MM.1S (cell line): ENCODE data around the gene PGD.

Experiments
- EZH2phosphoT487 ChIP-seq: fragments of 300-600 bp; sonication (generic); IDR thresholded peaks from 2 replicates; pipeline ENCODE4 v1.6.1; 2018; ENCODE audit warnings: antibody characterized with exemption, low read length
- TF ChIP-seq, protein P1 (sequence below): fragments of 300-600 bp; sonication (generic); IDR thresholded peaks from 2 replicates; pipeline ENCODE4 v1.5.1; 2016; ENCODE audit warnings: antibody characterized with exemption, low read length, mixed read lengths

DNA sequence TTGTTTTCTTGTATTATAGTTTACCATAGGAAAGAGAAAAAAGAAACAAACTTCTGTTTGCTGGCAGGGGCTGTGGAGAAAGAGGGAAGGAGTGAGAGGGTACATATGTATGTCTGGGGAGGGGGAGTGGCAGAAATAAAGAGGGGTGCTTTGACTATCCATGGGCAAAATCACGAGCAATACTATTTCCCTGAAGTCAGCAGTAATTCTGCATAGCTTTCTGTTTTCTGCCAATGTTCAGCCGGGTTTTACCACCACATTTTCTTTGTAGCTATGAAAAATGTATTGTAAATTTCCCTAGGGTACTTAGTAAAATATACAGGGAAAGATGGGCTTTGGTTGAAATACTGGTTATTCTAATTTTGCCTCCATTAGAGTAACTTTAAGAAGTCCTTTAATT lies 45.2 kb upstream of the PGD start:
- no peak for TF ChIP-seq EZH2phosphoT487
- TF ChIP-seq, protein P1, sequence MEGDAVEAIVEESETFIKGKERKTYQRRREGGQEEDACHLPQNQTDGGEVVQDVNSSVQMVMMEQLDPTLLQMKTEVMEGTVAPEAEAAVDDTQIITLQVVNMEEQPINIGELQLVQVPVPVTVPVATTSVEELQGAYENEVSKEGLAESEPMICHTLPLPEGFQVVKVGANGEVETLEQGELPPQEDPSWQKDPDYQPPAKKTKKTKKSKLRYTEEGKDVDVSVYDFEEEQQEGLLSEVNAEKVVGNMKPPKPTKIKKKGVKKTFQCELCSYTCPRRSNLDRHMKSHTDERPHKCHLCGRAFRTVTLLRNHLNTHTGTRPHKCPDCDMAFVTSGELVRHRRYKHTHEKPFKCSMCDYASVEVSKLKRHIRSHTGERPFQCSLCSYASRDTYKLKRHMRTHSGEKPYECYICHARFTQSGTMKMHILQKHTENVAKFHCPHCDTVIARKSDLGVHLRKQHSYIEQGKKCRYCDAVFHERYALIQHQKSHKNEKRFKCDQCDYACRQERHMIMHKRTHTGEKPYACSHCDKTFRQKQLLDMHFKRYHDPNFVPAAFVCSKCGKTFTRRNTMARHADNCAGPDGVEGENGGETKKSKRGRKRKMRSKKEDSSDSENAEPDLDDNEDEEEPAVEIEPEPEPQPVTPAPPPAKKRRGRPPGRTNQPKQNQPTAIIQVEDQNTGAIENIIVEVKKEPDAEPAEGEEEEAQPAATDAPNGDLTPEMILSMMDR = no peak
